Activated CD4-positive, alpha-beta T cell treated with anti-CD3 and anti-CD28 coated beads, Interleukin-10, Interleukin-2, amounts not matched to agents 100 ng/mL and 50 ng/mL, durations not matched to agents 16 hours and 8 hours (primary cell): ENCODE results near the gene UBAC1.
"Not testable (repeated sequence)": the region's sequence is repeated elsewhere in the genome, so short reads cannot be mapped to it uniquely, and the experiment has no call there.

Source experiments
- DNase-seq: peaks from one replicate; pipeline ENCODE4 v3.0.0-alpha.2; 2020

The UBAC1 gene

DNA sequence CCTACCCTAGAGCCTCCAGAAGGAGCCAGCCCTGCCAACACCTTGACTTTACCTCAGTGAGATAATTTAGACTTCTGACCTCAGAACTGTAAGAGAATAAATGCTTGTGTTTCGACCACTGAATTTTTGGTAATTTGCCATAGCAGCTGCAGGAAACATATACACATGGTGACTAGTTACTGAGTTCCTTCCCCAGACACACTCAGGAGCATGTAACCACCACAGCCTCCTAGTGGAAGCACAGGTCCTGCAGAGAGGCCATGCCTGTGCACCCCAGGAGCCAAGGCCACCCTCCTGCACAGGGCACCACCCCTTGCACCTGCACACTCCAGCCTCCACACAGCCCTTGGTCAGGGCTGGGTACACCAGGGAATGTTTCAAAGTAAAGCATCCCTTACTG, 46.3 kb downstream of the UBAC1 start:
- DNase-seq: no peak

DNA sequence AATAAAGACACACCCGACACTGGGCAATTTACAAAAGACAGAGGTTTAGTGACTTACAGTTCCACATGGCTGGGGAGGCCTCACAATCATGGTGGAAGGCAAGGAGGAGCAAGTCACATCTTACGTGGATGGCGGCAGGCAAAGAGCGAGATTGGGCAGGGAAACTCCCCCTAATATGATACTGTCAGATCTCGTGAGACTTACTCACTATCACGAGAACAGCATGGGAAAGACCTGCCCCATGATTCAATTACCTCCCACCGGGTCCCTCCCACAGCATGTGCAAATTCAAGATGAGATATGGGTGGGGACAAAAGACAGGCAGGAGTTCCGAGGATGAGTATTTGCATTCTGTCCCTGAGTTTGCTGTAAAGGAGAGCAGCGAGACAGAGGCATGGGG, 49.9 kb downstream of the UBAC1 start:
- DNase-seq: not testable (repeated sequence)

DNA sequence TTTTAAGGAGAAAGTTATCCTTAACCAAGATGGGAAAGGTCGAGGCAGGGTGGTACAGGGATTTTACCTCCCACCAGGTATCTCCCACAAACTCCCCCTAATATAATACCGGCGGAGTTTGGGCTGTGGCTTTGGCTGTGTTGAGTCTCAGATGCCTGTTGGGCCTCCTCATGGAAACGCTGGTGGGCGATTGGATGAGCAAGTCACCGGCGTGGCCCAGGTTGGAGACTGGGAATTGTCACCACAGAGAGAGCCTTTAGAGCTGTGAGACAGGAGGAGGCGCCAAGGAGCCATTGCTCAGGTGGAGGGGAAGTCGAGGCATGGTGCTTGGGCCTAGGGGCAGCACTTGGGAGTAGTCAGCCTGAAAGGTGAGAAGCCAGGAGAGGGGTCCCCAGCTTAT, 50.4 kb downstream of the UBAC1 start:
- no peak for DNase-seq

DNA sequence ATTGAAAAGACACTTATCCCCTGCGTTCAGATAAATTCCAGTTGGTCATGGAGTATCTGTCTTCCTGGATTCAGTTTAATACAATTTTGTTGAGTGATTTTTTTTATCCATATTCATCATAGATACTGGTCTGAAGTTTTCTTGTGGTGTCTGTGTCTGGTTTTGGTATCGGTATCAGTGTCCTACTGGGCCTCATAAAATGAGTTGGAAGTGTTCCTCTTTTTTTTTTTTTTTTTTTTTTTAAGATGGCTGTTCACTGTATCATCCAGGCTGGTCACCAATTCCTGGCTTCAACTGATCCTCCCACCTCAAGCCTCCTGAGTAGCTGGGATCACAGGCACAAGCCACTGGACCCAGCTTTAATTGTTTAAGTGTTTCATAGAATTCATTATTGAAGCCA, 51.0 kb downstream of the UBAC1 start:
- no peak for DNase-seq

DNA sequence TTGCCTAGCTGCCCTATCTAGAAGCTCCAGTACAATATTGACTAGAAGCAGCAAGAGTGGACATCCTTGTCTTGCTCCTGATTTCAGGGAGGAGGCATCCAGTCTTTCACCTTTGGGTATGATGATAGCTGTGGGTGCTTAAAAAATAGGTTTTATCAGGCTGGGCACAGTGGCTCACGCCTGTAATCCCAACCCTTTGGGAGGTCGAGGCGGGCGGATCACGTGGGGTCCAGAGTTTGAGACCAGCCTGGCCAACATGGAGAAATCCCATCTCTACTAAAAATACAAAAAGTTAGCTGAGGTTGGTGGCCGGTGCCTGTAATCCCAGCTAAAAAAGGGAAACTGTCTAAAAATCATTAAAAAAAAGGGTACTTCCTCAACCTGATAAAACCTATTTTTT, 51.8 kb downstream of the UBAC1 start:
- no peak for DNase-seq

DNA sequence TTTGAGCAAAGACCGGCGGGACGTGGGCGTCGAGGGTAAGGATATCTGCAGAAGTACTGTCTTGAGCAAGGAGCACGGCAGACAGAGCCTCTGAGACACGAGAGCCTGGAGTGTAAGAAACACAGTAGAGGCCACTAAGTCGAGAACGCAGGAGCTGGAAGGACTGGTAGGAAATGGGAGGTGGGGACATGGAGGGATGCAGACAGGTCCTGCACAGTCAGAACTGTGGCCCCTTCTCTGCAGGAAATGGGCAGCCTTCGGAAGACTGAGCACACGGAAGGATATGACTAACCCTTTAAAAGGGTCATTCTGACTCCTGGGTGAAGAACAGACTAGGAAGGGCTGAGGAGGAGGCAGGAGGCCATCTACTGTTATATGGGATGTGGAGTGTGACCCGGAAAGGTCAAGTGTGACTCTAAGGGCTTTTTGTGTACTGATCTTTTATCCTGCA, 52.4 kb downstream of the UBAC1 start:
- DNase-seq: peak; percentile 44

DNA sequence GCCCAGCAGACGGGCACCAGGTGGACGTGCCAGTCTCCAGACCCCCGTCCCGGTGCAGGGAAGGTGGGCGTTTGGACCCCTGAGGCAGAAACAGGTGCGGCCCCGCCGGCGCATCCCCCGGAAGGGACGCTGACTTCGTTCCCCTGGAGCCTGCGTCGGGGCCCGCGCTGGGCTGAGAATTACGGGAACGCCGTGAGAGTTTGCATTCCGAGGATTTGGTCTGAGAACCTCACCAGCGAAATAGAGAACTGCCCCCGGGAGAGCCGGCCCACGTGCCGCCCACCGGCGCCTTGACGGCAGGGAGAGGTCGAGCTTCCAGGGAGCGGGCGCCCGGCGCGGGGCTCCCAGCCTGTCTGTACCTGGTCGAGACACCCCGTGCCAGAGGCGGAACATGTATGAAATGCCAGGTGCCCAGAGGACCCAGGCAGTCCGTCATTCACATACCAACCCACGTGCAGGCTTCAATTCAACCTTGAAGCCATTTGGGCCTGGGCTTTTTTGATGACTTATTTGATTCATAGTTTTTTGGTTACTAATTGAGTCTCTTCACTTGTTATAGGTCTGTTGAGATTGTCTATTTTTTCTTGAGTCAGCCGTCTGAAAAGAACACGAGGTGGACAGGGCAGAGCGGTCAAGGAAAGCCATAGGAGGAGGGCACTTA, 53.0 kb downstream of the UBAC1 start:
- no peak for DNase-seq

DNA sequence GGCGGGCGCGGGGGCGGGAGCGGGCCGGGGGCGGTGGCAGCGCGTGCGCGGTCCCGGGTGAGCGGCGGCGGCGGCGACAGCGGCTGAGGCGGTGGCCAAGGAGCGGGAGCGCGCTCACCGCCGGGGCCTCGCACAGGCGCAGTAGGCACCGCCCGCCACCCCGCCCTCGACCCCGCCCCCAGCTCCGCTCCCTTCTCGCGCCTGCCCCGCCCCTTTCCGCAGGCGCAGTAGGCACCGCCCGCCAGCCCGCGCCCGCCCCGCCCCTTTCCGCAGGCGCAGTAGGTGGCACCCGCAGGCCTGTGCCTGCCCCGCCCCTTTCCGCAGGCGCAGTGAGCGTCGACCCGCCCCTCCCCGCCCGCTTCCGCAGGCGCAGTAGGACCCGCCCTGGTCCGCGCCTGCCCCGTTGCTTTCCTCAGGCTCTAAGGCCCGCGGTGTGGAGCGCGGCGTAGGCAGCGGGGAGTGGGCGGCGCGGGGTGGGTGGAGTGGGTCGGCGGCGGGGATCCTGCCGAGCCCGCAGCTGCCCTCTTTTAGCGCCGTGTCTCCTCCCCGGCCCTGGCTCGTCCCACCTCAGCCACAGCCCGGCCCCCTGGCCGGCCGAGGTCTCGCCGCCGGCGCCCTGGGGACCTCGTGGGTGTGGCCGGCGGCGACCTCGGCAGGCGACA, 53.6 kb downstream of the UBAC1 start, which contains the start of gene CAMSAP1:
Gene CAMSAP1 (minus strand): TSS at position 116 of the 662 bp plus-strand sequence. CDS start 387 bp downstream, outside the sequence.
- DNase-seq: peak; percentile 96

DNA sequence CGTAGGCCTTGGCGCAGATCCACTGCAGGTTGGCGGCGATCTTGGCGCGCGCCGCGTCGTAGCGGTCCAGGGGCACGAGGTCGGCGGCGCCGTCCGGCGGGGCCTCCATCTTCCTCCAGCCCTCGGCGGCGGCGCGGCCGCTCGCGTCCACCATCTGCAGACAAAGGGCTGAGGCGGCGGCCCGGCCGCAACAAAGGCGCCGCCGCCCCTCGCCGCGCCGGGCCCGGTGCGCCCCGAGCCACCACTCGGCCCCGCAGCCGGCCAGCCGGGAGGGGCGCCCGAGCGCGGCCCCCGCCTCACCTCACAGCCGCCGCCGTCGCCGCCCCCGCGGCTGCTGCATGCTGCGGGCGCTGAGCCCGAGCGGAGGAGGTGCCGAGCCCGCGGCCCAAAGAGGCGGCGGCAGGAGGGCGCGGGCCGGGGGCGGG, 54.2 kb downstream of the UBAC1 start:
- DNase-seq: no peak

DNA sequence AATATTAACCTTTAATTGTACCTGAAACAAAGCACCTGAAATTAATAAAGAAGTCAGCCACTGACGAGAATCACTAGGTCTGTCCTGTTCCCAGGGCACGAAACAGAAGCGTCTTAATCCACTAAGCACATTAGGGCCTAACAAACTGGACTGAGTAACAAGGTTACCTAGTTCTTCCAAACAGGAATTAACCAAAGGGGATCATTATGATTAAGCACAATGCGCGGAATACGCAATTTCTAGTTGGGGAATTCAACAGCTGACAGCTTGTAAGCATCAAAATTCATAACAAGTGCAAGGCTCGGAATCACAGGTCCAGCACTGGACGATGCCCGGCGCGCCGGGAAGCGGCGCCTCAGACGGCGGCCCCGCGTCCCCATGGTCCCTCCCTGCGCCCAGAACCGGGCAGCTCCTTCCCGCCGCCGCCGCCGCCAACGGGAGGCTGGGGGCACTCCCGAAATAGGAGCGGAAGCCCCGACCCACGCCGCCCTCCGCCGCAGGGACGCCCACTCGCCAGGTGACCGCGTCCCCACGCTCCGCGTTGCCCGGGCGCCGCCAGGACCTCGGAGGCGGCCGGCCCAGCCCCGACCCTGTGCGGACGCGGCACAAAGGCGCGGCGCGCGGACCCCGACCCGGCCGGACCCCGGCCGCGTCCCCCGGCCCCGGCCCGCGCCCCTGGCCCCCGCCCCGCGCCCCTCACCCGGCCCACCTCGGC, 54.7 kb downstream of the UBAC1 start:
- peak; percentile 19 for DNase-seq

DNA sequence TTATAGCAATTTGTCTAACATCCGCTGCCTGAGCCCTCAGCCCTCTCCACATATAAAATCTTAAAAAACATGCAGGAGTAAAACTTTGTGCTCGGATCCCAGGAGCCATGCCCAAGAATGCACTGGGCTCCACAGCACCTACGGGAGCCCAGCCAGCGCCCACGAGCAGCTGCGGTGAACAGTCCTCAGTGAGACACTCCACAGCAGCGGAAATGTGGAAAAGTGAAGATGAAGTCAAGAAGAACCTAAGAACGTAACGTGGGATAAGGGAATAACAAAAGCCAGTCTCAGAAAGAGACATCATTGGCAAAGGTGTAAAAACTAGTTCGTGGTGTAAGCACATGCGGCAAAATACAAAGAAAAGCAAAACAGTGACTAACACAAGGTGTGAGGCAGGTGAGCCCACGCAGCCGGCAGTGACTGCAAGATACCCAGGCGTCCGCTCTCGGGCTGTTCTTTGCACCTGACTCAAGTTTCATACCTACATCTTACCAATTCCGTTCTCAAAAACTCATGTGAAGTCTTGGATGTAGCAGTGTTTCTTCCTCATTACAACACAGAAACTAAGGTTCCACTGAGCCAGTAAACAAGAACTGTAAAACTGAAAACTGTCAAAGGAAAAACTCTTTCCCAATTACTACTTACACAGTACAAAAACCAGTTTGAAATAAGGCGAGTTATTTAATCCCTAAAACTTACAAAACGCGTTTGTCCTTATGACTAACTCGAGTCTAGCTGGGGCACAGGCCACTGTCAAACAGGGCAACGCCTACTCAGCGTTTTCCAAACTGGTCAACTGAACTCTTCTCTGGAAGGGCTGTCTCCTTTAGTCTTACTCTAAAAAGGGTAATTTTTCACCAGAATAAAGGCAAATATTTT, 55.6 kb downstream of the UBAC1 start:
- DNase-seq: peak; percentile 67

DNA sequence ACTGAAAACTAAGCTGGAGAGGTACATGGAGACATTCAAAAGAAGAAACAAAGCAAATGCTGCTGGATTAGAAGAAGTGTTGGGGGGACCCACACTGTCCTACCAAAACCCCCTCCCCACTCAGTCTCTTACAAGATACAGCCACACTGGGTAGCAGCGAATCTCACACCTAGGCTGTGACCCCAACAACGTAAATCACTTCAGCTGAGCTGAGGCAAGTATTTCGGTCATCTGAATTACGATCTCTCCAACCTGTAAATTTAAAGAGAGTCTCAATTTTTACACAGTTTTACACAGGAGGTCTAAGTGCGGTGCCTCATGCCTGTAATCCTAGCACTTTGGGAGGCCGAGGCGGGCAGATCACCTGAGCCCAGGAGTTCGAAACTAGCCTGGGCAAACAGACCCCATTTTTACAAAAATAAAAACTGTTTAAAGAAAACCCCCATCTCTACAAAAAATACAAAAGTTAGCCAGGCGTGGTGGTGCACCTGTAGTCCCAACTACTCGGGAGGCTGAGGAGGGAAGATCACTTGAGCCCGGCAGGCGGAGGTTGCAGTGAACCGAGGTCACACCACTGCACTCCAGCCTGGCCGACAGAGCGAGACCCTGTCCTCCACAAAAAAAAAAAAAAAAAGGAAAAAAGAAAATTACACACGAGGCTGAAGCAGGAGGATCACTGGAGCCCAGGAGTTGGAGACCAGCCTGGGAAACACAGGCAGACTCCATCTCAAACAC, 57.2 kb downstream of the UBAC1 start:
- DNase-seq: no peak

DNA sequence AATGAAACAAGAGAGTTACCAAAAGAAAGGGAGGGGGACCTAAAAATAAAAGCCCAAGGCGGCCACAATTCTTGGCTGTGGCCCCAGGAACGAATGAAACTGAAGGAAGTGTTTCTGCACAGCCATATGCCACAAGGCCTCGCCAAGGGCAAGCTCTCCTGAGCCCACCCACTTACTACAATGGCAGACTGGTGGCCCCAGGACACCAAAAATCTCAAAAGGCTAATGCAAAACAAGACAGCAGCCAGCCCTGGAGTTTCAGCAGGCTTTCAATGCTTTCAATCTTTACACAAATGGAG, 57.9 kb downstream of the UBAC1 start:
- no peak for DNase-seq

DNA sequence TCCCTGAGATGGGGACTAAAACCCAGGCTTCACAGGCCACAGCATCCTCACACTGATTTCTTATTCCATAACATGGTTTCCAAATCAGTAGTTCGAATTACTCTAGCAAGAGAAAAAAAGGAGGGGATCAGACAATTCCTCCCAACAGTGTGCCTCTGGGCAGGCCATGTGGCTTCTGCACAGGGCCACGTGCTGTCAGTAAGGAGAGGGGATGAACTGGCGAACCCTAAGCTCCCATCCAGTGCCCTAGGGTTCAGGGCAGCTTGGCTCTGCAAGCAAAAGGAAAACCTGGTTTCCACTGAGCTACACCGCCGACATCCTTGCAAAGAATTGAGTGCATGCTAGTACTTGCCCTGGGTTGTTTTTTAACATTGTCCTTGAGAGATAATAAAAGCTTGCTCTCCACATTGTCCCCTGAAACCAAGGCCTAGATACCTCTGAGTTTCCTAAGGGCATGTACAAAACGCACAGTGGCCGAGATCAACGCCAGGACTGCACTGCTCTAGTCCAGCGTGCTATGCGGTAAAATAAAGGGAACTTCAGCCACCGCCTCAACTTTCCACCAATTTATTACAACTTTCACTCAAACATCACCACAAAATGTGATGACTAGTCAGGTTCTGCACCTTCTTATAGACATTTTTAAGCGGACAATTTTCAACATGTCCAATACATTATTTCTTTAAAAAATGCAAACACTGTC, 58.4 kb downstream of the UBAC1 start:
- DNase-seq: no peak

DNA sequence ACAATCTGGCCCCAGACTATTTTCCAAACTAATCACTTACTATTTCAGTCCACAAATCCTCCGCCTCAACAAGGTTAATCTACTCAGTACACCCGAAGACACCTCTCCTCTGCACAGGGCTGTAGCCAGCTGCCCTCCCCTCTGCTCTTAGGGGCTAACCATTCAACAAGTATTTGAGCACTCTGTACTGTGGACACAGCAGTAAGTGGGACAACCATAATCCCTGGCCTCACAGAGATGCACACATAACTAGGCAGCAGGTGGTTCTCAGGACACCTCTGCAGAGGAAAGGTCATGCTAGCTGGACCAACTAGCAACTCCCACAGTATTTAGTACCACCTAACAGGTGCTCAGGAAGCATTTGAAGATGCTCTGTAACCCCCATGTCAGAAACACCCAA, 59.3 kb downstream of the UBAC1 start:
- no peak for DNase-seq

DNA sequence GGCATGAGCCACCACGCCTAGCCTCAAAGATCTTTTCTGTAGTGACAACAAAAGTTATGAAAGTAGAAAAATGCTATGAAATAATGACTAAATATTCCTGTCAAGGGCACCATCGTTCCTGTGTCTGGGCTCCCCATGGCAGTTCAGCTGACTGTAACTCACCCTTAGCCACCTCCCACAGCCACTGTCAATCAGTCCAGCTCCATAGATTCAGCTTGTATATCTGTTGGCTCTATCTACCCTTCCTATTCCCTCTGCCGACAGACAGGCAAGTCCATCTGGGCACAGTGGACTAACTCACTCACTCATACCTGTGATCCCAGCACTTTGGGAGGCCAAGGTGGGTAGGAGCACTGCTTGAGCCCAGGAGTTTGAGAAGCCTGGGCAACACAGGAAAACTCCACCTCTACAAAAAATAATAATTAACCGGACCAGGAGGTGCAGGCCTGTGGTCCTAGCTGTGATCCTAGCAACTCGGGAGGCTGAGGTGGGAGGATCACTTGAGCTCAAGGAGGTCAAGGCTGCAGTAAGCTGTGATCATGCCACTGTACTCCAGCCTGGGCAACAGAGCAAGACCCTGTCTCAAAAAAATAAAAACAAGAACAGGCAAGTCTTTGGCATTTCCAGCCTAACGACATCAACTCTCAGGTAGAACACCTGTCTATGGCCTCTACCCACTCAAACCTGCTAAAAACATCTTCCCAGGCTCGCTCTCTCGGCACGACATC, 60.0 kb downstream of the UBAC1 start:
- DNase-seq: no peak

DNA sequence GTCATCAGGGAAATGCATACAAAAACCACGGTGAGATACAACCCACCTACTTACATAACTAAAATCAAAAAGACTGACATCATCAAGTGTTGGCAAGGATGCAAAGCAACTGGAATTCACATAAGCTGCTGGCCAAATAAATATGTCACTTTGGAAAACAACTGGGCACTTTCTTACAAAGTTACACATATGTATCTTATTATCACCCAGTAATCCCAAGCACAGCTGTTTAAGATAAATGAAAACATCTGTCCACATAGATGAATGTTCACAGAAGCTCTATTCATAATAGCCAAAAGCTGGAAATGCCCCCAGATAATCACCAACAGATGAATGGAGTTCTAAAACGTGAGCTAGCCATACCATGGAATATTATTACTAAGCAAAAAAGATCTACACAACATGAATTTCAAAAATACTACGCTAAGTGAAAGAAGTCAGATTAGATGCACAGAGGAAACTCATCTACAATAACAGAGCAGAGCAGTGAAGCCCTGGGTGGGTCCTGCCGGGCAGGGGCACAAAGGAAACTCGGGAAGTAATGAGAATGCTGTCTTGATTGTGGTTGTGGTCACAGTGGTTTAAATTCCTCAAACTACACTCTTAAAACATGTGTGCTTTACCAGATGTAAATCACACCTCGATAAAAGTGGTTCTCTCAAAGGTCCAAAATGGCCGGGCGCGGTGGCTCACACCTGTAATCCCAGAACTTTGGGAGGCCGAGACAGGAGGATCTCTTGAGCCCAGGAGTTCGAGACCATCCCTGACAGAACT, 62.4 kb downstream of the UBAC1 start:
- DNase-seq: peak; percentile 31

DNA sequence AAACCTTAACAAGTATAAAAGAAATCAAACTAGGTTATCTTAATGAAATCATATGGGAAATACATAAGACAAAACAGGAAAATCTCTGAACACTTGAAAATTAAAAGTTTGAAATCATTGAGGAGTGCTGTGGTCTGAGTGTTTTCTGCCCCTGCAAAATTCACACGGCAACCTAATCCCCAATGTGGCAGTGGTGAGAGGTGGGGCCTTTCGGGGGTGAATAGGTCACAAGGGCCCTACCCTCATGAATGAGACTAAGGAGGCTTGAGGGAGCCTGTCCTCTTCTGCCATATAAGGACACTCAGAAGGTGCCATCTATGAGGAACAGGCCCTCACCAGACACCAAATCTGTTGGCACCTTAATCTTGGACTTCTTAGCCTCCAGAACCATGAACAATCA, 64.5 kb downstream of the UBAC1 start:
- no peak for DNase-seq

DNA sequence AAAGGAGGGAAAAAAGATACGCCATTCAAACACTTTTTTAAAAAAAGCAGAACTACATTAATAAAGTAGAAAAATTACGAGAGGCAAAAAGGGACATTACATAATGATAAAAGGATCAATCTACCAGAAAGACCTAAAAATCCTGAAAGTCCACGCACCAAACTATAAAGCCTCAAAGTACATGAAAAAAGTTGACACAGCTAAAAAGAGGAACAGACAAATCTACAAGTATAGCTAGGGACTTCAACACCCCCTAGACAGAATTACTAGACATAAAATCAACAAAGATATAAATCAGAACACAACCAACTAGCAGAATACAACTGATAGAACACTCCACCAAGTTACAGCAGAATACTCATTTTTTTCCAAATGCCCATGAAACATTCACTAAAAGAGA, 65.0 kb downstream of the UBAC1 start:
- DNase-seq: no peak

DNA sequence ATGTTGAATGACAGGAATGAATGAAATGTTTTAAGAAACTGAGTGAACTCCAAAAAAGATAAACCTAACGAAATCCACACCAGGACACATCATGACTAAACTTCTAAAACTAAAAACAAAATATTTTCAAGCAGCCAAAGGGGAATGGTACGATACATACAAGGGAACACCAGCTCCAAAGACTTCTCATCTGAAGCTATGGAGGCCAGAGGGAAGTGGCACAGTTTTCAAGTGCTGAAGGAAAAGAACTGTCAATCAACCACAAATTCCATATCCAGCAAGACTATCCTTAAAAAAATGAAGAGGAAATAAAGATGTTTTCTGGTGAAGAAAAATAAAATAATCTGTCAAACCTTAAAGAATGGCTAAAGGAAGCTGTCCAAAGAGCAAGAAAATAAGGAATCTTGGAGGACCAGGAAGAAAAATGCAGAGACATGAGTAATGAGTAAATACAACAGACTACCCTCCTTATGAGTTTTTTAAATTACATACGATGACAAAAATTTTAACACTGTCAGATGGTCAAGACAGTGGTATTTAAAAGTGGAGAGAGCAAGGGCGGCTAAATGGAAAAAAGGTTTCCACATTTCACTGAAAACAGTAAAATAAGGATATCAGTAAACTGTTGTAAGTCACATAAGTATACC, 65.8 kb downstream of the UBAC1 start:
- DNase-seq: no peak
